Measurements from ENCODE around the gene POLR1B. TPM values are rescaled to one million over a fixed set of nuclear protein-coding genes. Genes with fewer than 3 reads are reported as not detected.

POLR1B gene
- total and polyA plus RNA-seq, 2 experiments from 2014 or later, result 15.4 to 58.3 TPM

DNA sequence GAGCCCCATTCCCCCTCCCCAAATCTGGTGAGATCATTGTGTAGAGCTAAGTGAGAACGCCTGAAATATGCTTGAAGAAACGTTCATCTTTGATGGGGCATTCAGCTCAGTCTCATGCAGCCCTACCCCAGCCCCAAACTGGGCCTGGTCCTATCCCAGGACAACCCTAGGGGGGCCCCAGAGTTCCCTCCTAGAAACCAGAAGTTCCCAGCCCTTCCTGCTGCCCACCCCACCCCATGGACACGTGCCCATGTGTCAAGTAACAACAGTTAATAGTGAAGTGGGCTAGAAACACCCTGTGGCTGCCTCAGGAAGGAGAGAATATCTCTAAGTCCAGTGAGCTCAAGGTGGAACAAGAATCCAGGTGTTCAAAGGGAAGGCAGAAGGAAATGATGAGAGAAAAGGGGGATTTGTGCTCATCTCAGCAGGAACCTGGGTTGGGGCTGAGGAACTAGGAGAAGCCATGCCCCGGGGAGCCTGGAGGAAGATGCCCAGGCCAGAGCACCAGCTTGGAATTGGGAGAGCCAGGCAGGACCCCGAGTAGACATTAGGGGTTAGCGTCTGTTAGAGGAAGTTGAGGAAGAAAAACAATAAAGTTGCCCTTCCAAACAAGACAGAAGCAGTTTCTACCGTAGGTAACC lies 83.3 kb downstream of the POLR1B start (continued):
- TF ChIP-seq, protein P1, sequence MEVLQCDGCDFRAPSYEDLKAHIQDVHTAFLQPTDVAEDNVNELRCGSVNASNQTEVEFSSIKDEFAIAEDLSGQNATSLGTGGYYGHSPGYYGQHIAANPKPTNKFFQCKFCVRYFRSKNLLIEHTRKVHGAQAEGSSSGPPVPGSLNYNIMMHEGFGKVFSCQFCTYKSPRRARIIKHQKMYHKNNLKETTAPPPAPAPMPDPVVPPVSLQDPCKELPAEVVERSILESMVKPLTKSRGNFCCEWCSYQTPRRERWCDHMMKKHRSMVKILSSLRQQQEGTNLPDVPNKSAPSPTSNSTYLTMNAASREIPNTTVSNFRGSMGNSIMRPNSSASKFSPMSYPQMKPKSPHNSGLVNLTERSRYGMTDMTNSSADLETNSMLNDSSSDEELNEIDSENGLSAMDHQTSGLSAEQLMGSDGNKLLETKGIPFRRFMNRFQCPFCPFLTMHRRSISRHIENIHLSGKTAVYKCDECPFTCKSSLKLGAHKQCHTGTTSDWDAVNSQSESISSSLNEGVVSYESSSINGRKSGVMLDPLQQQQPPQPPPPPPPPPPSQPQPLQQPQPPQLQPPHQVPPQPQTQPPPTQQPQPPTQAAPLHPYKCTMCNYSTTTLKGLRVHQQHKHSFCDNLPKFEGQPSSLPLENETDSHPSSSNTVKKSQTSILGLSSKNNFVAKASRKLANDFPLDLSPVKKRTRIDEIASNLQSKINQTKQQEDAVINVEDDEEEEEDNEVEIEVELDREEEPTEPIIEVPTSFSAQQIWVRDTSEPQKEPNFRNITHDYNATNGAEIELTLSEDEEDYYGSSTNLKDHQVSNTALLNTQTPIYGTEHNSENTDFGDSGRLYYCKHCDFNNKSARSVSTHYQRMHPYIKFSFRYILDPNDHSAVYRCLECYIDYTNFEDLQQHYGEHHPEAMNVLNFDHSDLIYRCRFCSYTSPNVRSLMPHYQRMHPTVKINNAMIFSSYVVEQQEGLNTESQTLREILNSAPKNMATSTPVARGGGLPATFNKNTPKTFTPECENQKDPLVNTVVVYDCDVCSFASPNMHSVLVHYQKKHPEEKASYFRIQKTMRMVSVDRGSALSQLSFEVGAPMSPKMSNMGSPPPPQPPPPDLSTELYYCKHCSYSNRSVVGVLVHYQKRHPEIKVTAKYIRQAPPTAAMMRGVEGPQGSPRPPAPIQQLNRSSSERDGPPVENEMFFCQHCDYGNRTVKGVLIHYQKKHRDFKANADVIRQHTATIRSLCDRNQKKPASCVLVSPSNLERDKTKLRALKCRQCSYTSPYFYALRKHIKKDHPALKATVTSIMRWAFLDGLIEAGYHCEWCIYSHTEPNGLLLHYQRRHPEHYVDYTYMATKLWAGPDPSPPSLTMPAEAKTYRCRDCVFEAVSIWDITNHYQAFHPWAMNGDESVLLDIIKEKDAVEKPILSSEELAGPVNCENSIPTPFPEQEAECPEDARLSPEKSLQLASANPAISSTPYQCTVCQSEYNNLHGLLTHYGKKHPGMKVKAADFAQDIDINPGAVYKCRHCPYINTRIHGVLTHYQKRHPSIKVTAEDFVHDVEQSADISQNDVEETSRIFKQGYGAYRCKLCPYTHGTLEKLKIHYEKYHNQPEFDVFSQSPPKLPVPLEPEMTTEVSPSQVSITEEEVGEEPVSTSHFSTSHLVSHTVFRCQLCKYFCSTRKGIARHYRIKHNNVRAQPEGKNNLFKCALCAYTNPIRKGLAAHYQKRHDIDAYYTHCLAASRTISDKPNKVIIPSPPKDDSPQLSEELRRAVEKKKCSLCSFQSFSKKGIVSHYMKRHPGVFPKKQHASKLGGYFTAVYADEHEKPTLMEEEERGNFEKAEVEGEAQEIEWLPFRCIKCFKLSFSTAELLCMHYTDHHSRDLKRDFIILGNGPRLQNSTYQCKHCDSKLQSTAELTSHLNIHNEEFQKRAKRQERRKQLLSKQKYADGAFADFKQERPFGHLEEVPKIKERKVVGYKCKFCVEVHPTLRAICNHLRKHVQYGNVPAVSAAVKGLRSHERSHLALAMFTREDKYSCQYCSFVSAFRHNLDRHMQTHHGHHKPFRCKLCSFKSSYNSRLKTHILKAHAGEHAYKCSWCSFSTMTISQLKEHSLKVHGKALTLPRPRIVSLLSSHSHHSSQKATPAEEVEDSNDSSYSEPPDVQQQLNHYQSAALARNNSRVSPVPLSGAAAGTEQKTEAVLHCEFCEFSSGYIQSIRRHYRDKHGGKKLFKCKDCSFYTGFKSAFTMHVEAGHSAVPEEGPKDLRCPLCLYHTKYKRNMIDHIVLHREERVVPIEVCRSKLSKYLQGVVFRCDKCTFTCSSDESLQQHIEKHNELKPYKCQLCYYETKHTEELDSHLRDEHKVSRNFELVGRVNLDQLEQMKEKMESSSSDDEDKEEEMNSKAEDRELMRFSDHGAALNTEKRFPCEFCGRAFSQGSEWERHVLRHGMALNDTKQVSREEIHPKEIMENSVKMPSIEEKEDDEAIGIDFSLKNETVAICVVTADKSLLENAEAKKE (CRISPR knock-in tag; IDR thresholded peaks at IDR 0.05), result no peak
- TF ChIP-seq CREB1 (CRISPR knock-in tag; IDR thresholded peaks at IDR 0.05; ENCODE audit: low read depth) (no peak), EZH2 (IDR thresholded peaks at IDR 0.05; ENCODE audit: low read depth, unreplicated experiment) (no peak)
- TF ChIP-seq, protein P2, sequence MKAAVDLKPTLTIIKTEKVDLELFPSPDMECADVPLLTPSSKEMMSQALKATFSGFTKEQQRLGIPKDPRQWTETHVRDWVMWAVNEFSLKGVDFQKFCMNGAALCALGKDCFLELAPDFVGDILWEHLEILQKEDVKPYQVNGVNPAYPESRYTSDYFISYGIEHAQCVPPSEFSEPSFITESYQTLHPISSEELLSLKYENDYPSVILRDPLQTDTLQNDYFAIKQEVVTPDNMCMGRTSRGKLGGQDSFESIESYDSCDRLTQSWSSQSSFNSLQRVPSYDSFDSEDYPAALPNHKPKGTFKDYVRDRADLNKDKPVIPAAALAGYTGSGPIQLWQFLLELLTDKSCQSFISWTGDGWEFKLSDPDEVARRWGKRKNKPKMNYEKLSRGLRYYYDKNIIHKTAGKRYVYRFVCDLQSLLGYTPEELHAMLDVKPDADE (IDR thresholded peaks at IDR 0.05), result no peak

DNA sequence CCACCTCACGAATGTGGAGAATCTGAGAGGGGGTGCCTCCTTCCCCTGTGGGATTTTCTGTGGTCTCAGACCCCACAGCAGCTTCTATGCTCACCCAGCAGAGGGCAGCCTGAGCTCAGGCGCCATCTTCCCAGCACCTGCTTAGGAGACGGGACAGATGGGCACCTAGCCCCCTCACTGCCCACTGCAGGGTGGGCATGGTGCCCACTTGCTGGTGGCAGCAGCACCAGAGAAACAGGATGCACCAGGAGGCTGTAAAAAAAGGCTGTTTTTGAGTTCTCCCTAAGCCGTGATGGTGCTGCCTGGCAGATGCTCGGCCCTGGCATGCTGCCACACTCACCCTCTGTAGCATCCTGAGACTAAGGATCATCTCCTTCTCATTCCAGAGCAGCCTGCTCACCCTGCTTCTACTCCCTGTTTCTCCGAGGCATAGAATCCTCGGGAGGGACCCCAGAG lies 84.4 kb downstream of the POLR1B start:
- TF ChIP-seq, protein P3, sequence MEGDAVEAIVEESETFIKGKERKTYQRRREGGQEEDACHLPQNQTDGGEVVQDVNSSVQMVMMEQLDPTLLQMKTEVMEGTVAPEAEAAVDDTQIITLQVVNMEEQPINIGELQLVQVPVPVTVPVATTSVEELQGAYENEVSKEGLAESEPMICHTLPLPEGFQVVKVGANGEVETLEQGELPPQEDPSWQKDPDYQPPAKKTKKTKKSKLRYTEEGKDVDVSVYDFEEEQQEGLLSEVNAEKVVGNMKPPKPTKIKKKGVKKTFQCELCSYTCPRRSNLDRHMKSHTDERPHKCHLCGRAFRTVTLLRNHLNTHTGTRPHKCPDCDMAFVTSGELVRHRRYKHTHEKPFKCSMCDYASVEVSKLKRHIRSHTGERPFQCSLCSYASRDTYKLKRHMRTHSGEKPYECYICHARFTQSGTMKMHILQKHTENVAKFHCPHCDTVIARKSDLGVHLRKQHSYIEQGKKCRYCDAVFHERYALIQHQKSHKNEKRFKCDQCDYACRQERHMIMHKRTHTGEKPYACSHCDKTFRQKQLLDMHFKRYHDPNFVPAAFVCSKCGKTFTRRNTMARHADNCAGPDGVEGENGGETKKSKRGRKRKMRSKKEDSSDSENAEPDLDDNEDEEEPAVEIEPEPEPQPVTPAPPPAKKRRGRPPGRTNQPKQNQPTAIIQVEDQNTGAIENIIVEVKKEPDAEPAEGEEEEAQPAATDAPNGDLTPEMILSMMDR (conservative IDR thresholded peaks at IDR 0.05; ENCODE audit: low read depth in 2 of 2), result peak; percentile 78 to 96
- no peak for TF ChIP-seq ZNF331 (CRISPR knock-in tag; IDR thresholded peaks at IDR 0.05; ENCODE audit: low read depth)
- H3K4me3 Mint-ChIP-seq, result no peak overlapping the region
- H3K27me3 Mint-ChIP-seq (ENCODE audit: insufficient read depth, low read depth, poor library complexity), result peaks cover 9% of the 10 kb centered on the region

More for the DNA sequence above, 84.4 kb downstream of the POLR1B start:
- peaks cover 30% of the 10 kb centered on the region for H3K4me1 Mint-ChIP-seq
- H4K20me1 ChIP-seq (replicated peaks; ENCODE audit: insufficient read depth), result no peaks in the 10 kb centered on the region
- H3K79me2 ChIP-seq (replicated peaks; ENCODE audit: insufficient read depth), result no peaks in the 10 kb centered on the region
- H3K36me3 Mint-ChIP-seq (ENCODE audit: low read depth), result no peaks in the 10 kb centered on the region
- no peaks in the 10 kb centered on the region for H3K9me3 Mint-ChIP-seq
- no peak overlapping the region for H3K4me3 ChIP-seq
- no peak overlapping the region for H3K4me2 ChIP-seq
- H3F3A ChIP-seq (replicated peaks; ENCODE audit: low read depth), result no peaks in the 10 kb centered on the region
- ATAC-seq (peak; percentile 82), DNase-seq (ENCODE audit: low spot score) (peak; percentile 72)
- no peaks in the 10 kb centered on the region for H3K27me3 ChIP-seq (ENCODE audit: insufficient read depth)
- H3K36me3 ChIP-seq (ENCODE audit: insufficient read depth), result no peaks in the 10 kb centered on the region
- peaks cover 13% of the 10 kb centered on the region for H3K4me1 ChIP-seq (ENCODE audit: insufficient read depth)
- H2AFZ ChIP-seq, result 0 out of 2 replicates have a peak overlapping the region, but pooled peaks have one; percentile 38
- H3K27ac ChIP-seq (ENCODE audit: low read depth), result no peak overlapping the region
- H3K27ac Mint-ChIP-seq, result no peak overlapping the region
- H3K9me2 ChIP-seq (ENCODE audit: insufficient read depth), result no peaks in the 10 kb centered on the region

All from GM23338 (cell line).